Choroid plexus epithelial cell (primary cell): ENCODE results near the gene PITPNB.
A peak's percentile ranks its signal among the peaks of the same experiment; 100 is the strongest.

ENCODE experiments used
- DNase-seq: peaks from one replicate; pipeline ENCODE4 v3.0.0-alpha.2; 2010; ENCODE audit warnings: low read depth
- H3K4me3 ChIP-seq: 2 replicates; pipeline ENCODE4 v1.5.1; 2011; ENCODE audit warnings: low read depth, mild to moderate bottlenecking, control low read depth, low read length, moderate library complexity
- CTCF ChIP-seq: conservative IDR thresholded peaks from 2 replicates; pipeline ENCODE4 v1.5.1; 2011; ENCODE audit warnings: low read depth, mild to moderate bottlenecking, control low read depth, inconsistent platforms, low read length, moderate library complexity

The PITPNB gene

GRCh38 chr22:27803841-27804415, 115.1 kb downstream of the PITPNB start:
- H3K4me3 ChIP-seq, result no peak overlapping the region
- no peak for DNase-seq
- no peak for TF ChIP-seq CTCF

GRCh38 chr22:27802346-27803073, 116.5 kb downstream of the PITPNB start:
- H3K4me3 ChIP-seq, result peak overlapping the region; percentile 82
- TF ChIP-seq CTCF, result no peak
- no peak for DNase-seq
